ENCODE results near the gene SNRK. TPM values are rescaled to one million over a fixed set of nuclear protein-coding genes. Genes with fewer than 3 reads are reported as not detected.

SNRK gene
- total RNA-seq, 2 experiments from 2014 or later = 55.5 to 55.7 TPM

- Mint-ChIP-seq H3K27ac (no peak overlapping the region), H3K4me1 (ENCODE audit: low read depth) (peaks cover 10% of the 10 kb centered on the region), H3K27me3 (ENCODE audit: low read depth) (no peaks in the 10 kb centered on the region), H3K4me3 (no peak overlapping the region), H3K36me3 (ENCODE audit: low read depth) (no peaks in the 10 kb centered on the region), H3K9me3 (ENCODE audit: insufficient read depth) (no peaks in the 10 kb centered on the region)
- ChIA-PET POLR2A (interaction anchor here (1.9 kb wide), 1 partner anchor 13 kb away, joined by 6 read pairs; the partner anchor contains the start of gene SNRK), CTCF (interaction anchor here (1.4 to 1.6 kb wide), 3 partner anchors 27 to 229 kb away, joined by 3 to 4 read pairs (median 4); no protein-coding TSS in a partner anchor)
- ATAC-seq (no peak), DNase-seq (no peak)
Measured at GRCh38 chr3:43273416-43273815, 12.9 kb upstream of the SNRK start.

GRCh38 chr3:43279082-43279481 lies 7.3 kb upstream of the SNRK start:
- H3K4me3 Mint-ChIP-seq = no peak overlapping the region
- peaks cover 10% of the 10 kb centered on the region for H3K4me1 Mint-ChIP-seq (ENCODE audit: low read depth)
- no peak for ATAC-seq
- ChIA-PET POLR2A (no interaction called here), CTCF (interaction anchor here (1.1 to 1.5 kb wide), 2 partner anchors 13 to 116 kb away, joined by 3 to 5 read pairs; no protein-coding TSS in a partner anchor)
- no peak for DNase-seq
- H3K27me3 Mint-ChIP-seq (ENCODE audit: low read depth) = peaks cover 3% of the 10 kb centered on the region
- H3K9me3 Mint-ChIP-seq (ENCODE audit: insufficient read depth) = no peaks in the 10 kb centered on the region
- H3K27ac Mint-ChIP-seq = no peak overlapping the region
- H3K36me3 Mint-ChIP-seq (ENCODE audit: low read depth) = no peaks in the 10 kb centered on the region

GRCh38 chr3:43279532-43279931 lies 6.8 kb upstream of the SNRK start:
- ATAC-seq (no peak), DNase-seq (no peak)

GRCh38 chr3:43281020-43281419 lies 5.3 kb upstream of the SNRK start:
- H3K4me1 Mint-ChIP-seq (ENCODE audit: low read depth) = peaks cover 14% of the 10 kb centered on the region
- no peak overlapping the region for H3K27ac Mint-ChIP-seq
- DNase-seq (no peak), ATAC-seq (no peak)
- H3K36me3 Mint-ChIP-seq (ENCODE audit: low read depth) = no peaks in the 10 kb centered on the region
- ChIA-PET CTCF (interaction anchor here (0.6 kb wide), 1 partner anchor 16 kb away, joined by 3 read pairs; no protein-coding TSS in a partner anchor), POLR2A (no interaction called here)
- H3K4me3 Mint-ChIP-seq = no peak overlapping the region
- peaks cover 5% of the 10 kb centered on the region for H3K27me3 Mint-ChIP-seq (ENCODE audit: low read depth)
- no peaks in the 10 kb centered on the region for H3K9me3 Mint-ChIP-seq (ENCODE audit: insufficient read depth)

More at GRCh38 chr3:43279532-43279931, 6.8 kb upstream of the SNRK start:
- H3K36me3 Mint-ChIP-seq (ENCODE audit: low read depth) = no peaks in the 10 kb centered on the region
- ChIA-PET CTCF (interaction anchor here (1.1 to 1.5 kb wide), 2 partner anchors 13 to 116 kb away, joined by 3 to 5 read pairs; no protein-coding TSS in a partner anchor), POLR2A (no interaction called here)
- no peak overlapping the region for H3K4me3 Mint-ChIP-seq
- no peak overlapping the region for H3K27ac Mint-ChIP-seq
- H3K9me3 Mint-ChIP-seq (ENCODE audit: insufficient read depth) = no peaks in the 10 kb centered on the region
- peaks cover 10% of the 10 kb centered on the region for H3K4me1 Mint-ChIP-seq (ENCODE audit: low read depth)
- H3K27me3 Mint-ChIP-seq (ENCODE audit: low read depth) = peaks cover 5% of the 10 kb centered on the region

- Mint-ChIP-seq H3K36me3 (ENCODE audit: low read depth) (peaks cover 14% of the 10 kb centered on the region), H3K9me3 (ENCODE audit: insufficient read depth) (no peaks in the 10 kb centered on the region), H3K27ac (no peak overlapping the region), H3K4me3 (no peak overlapping the region), H3K4me1 (ENCODE audit: low read depth) (peaks cover 12% of the 10 kb centered on the region), H3K27me3 (ENCODE audit: low read depth) (peaks cover 5% of the 10 kb centered on the region)
- CTCF ChIA-PET = interaction anchor here (1.4 to 3.8 kb wide), 3 partner anchors 16 to 322 kb away, joined by 3 to 30 read pairs (median 6); no protein-coding TSS in a partner anchor
- ATAC-seq = no peak
- DNase-seq = no peak
- POLR2A ChIA-PET = interaction anchor here (3.5 kb wide), 1 partner anchor 13 kb away, joined by 75 read pairs; no protein-coding TSS in a partner anchor
Measured at GRCh38 chr3:43284171-43284570, 2.2 kb upstream of the SNRK start.

DNA sequence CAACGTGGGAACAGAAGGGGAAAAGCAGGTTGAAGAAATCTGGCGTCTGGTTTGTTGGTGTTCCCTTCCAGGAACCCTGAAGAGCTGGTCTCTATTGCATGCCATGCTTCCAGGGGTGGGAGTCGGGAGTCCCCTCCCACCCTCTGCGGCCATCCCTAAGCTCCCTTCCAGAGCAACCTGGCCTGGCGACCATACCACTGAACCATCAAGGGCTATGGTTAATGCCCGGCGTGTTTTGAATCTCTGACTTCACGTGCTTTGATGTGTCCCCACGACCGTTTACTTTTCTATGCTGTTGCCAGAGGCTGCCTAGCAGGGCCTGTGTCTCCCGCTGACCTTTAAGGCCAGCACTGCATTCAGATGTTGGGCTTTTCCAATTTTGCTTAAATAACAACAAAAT lies 696 bp upstream of the SNRK start:
- peaks cover 27% of the 10 kb centered on the region for H3K4me1 Mint-ChIP-seq (ENCODE audit: low read depth)
- peak overlapping the region; percentile 98 for H3K27ac Mint-ChIP-seq
- CTCF ChIA-PET = interaction anchor here (0.8 to 3.8 kb wide), 13 partner anchors 12 to 324 kb away, joined by 3 to 30 read pairs (median 5); no protein-coding TSS in a partner anchor
- no peak for DNase-seq
- peak overlapping the region; percentile 90 for H3K4me3 Mint-ChIP-seq
- H3K27me3 Mint-ChIP-seq (ENCODE audit: low read depth) = peaks cover 5% of the 10 kb centered on the region
- POLR2A ChIA-PET = interaction anchor here (0.6 to 3.5 kb wide), 12 partner anchors 12 to 189 kb away, joined by 3 to 75 read pairs (median 6); no protein-coding TSS in a partner anchor
- H3K36me3 Mint-ChIP-seq (ENCODE audit: low read depth) = peaks cover 26% of the 10 kb centered on the region
- ATAC-seq = no peak
- no peaks in the 10 kb centered on the region for H3K9me3 Mint-ChIP-seq (ENCODE audit: insufficient read depth)

- CTCF ChIA-PET = interaction anchor here (1.0 to 3.8 kb wide), 6 partner anchors 10 to 213 kb away, joined by 3 to 30 read pairs (median 8); no protein-coding TSS in a partner anchor
- H3K27me3 Mint-ChIP-seq (ENCODE audit: low read depth) = peaks cover 5% of the 10 kb centered on the region
- peaks cover 40% of the 10 kb centered on the region for H3K4me1 Mint-ChIP-seq (ENCODE audit: low read depth)
- DNase-seq (peak; percentile 47), ATAC-seq (peak; percentile 30)
- H3K36me3 Mint-ChIP-seq (ENCODE audit: low read depth) = peaks cover 35% of the 10 kb centered on the region
- POLR2A ChIA-PET = interaction anchor here (1.6 to 3.5 kb wide), 4 partner anchors 10 to 107 kb away, joined by 6 to 75 read pairs (median 20); no protein-coding TSS in a partner anchor
- H3K9me3 Mint-ChIP-seq (ENCODE audit: insufficient read depth) = no peaks in the 10 kb centered on the region
- H3K4me3 Mint-ChIP-seq = peak overlapping the region; percentile 92
- peak overlapping the region; percentile 94 for H3K27ac Mint-ChIP-seq
Measured at GRCh38 chr3:43286841-43287499, 630 bp downstream of the SNRK start.

GRCh38 chr3:43287500-43287873 lies 1.1 kb downstream of the SNRK start:
- ChIA-PET CTCF (interaction anchor here (1.2 to 3.8 kb wide), 5 partner anchors 10 to 213 kb away, joined by 3 to 30 read pairs (median 8); no protein-coding TSS in a partner anchor), POLR2A (interaction anchor here (2.1 to 3.5 kb wide), 3 partner anchors 10 to 107 kb away, joined by 16 to 75 read pairs (median 23); no protein-coding TSS in a partner anchor)
- DNase-seq = no peak
- peaks cover 44% of the 10 kb centered on the region for H3K4me1 Mint-ChIP-seq (ENCODE audit: low read depth)
- H3K4me3 Mint-ChIP-seq = peak overlapping the region; percentile 92
- peak overlapping the region; percentile 94 for H3K27ac Mint-ChIP-seq
- ATAC-seq = no peak
- peaks cover 35% of the 10 kb centered on the region for H3K36me3 Mint-ChIP-seq (ENCODE audit: low read depth)
- peaks cover 5% of the 10 kb centered on the region for H3K27me3 Mint-ChIP-seq (ENCODE audit: low read depth)
- H3K9me3 Mint-ChIP-seq (ENCODE audit: insufficient read depth) = no peaks in the 10 kb centered on the region

DNA sequence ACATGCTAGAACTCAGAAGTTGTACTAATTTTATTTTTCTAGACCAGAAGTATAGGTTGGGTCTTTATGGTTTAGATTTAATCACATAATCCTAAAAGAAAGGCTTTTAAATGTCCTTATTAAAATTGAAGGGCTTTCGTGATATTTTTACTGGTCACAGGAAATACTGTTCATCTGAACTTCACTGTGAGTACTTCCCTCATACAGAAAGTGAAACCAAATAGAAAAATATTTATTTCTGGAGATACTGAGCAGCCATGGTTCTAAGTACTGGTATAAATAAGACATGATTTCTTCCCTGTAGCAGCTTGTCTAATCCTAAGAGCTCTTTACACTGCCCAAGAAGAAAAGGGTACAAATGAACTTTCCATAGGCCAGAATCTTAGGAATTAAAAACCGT lies 2.0 kb downstream of the SNRK start:
- H3K36me3 Mint-ChIP-seq (ENCODE audit: low read depth) = peaks cover 40% of the 10 kb centered on the region
- H3K4me1 Mint-ChIP-seq (ENCODE audit: low read depth) = peaks cover 53% of the 10 kb centered on the region
- CTCF ChIA-PET = interaction anchor here (0.9 to 3.5 kb wide), 2 partner anchors 9 to 125 kb away, joined by 3 to 28 read pairs; no protein-coding TSS in a partner anchor
- POLR2A ChIA-PET = interaction anchor here (0.6 to 1.1 kb wide), 2 partner anchors 8 to 113 kb away, joined by 3 to 6 read pairs; no protein-coding TSS in a partner anchor
- no peak for DNase-seq
- no peaks in the 10 kb centered on the region for H3K9me3 Mint-ChIP-seq (ENCODE audit: insufficient read depth)
- peak; percentile 32 for ATAC-seq
- peak overlapping the region; percentile 92 for H3K4me3 Mint-ChIP-seq
- peaks cover 2% of the 10 kb centered on the region for H3K27me3 Mint-ChIP-seq (ENCODE audit: low read depth)
- peak overlapping the region; percentile 85 for H3K27ac Mint-ChIP-seq

- ChIA-PET CTCF (interaction anchor here (0.9 to 3.5 kb wide), 4 partner anchors 8 to 126 kb away, joined by 3 to 28 read pairs (median 5); no protein-coding TSS in a partner anchor), POLR2A (interaction anchor here (1.1 kb wide), 1 partner anchor 8 kb away, joined by 6 read pairs; no protein-coding TSS in a partner anchor)
- peaks cover 2% of the 10 kb centered on the region for H3K27me3 Mint-ChIP-seq (ENCODE audit: low read depth)
- peaks cover 40% of the 10 kb centered on the region for H3K36me3 Mint-ChIP-seq (ENCODE audit: low read depth)
- peaks cover 56% of the 10 kb centered on the region for H3K4me1 Mint-ChIP-seq (ENCODE audit: low read depth)
- no peaks in the 10 kb centered on the region for H3K9me3 Mint-ChIP-seq (ENCODE audit: insufficient read depth)
- DNase-seq = no peak
- H3K4me3 Mint-ChIP-seq = peak overlapping the region; percentile 92
- ATAC-seq = no peak
- peak overlapping the region; percentile 85 for H3K27ac Mint-ChIP-seq
Measured at GRCh38 chr3:43288850-43289249, 2.5 kb downstream of the SNRK start.

DNA sequence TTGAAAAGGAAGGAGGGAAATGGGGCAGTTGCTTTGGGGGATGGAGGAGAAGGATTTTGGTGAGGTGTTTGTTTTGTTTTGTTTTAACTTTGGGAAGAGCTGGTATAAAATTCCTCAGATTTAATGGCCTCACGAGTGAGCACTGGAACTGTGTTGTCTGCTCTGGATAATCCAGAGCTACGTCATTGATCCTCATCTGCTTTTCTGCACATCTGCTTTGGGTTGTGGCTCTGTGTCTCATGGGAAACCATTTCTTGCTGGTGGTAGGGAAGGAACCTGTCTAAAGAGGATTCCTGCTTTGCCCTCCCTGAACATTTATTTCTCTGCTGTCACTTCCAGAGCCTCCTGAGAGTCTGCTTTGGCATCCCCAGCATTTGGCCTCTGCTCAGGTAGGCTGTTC lies 3.1 kb downstream of the SNRK start:
- ChIA-PET CTCF (interaction anchor here (0.9 to 3.5 kb wide), 7 partner anchors 8 to 214 kb away, joined by 3 to 28 read pairs (median 4); no protein-coding TSS in a partner anchor), POLR2A (interaction anchor here (1.0 kb wide), 1 partner anchor 58 kb away, joined by 3 read pairs; no protein-coding TSS in a partner anchor)
- H3K27ac Mint-ChIP-seq = peak overlapping the region; percentile 85
- peak overlapping the region; percentile 92 for H3K4me3 Mint-ChIP-seq
- DNase-seq = no peak
- H3K36me3 Mint-ChIP-seq (ENCODE audit: low read depth) = peaks cover 43% of the 10 kb centered on the region
- H3K9me3 Mint-ChIP-seq (ENCODE audit: insufficient read depth) = no peaks in the 10 kb centered on the region
- no peaks in the 10 kb centered on the region for H3K27me3 Mint-ChIP-seq (ENCODE audit: low read depth)
- ATAC-seq = no peak
- peaks cover 62% of the 10 kb centered on the region for H3K4me1 Mint-ChIP-seq (ENCODE audit: low read depth)

Data from activated CD8-positive, alpha-beta T cell treated with anti-CD3 and anti-CD28 coated beads, Interleukin-2, amount 10 ng/mL, durations not matched to agents 7 days and 5 days (primary cell).